Measurements from ENCODE around the gene TUBB4A.

TUBB4A gene

GRCh38 chr19:6458695-6459261 is 43.3 kb downstream of the TUBB4A start:
- H3K4me3 ChIP-seq (ENCODE audit: low read length): peak overlapping the region; percentile 70
- DNase-seq (ENCODE audit: low read depth): no peak
- TF ChIP-seq CTCF (conservative IDR thresholded peaks at IDR 0.05; ENCODE audit: low read depth, low read length): no peak

DNA sequence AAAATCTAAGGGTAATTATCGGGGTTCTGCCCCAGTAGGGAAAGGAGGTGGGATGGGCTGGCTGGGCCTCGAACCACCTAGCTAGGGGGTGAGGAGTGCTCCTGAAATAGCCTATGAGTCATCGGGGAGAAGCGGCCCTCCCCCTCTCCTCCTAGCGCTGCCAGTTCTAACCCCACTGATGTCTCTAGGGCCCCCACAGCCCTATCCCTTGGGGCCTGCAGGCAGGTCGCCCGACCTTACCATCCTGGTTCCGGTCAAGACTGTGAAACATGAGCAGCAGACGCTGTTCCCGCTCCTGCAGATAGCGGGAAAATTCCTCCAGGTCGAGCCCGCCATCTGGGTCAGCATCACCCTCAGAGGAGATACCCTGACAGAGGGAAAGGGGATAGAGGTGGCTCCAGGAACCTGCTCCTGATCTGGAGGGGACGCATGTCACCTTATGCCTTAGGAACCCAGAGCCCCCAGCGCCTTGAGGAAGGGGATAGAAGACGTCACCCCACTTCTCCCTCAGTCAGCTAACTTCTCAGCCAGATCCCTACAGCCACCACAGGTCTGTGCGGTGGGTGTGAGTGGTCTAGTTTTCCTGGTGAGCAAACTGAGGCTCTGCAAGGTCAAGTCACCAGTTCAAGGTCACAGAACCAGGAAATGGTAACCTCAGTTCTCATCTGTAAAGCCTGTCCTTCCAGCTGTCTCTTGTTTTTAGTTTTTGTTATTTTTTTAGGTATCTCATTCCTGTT is 44.0 kb downstream of the TUBB4A start:
- peak overlapping the region; percentile 70 for H3K4me3 ChIP-seq (ENCODE audit: low read length)
- no peak for TF ChIP-seq CTCF (conservative IDR thresholded peaks at IDR 0.05; ENCODE audit: low read depth, low read length)
- DNase-seq (ENCODE audit: low read depth): no peak

DNA sequence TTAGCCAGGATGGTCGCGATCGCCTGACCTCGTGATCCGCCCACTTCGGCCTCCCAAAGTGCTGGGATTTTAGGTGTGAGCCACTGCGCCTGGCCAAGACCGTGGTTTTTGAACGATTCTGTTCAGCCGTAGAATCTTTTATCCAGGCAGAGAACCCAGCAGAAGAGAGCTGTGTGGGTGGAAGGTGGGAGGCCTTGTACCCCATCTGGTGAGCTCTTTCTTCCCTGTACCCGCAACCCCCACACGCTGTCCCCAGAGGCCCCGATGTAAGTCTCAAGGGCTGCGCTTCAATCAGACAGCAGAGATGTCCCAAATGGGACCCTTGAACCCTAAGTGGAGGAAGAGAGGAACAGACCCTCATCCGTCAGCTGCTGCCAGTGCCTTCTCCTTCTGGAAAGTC is 46.2 kb downstream of the TUBB4A start:
- TF ChIP-seq CTCF (conservative IDR thresholded peaks at IDR 0.05; ENCODE audit: low read depth, low read length): no peak
- H3K4me3 ChIP-seq (ENCODE audit: low read length): no peak overlapping the region
- DNase-seq (ENCODE audit: low read depth): no peak

- DNase-seq (ENCODE audit: low read depth): no peak
- no peak overlapping the region for H3K4me3 ChIP-seq (ENCODE audit: low read length)
- TF ChIP-seq CTCF (conservative IDR thresholded peaks at IDR 0.05; ENCODE audit: low read depth, low read length): no peak
These were observed 48.1 kb downstream of the TUBB4A start for GRCh38 chr19:6453951-6454565.

DNA sequence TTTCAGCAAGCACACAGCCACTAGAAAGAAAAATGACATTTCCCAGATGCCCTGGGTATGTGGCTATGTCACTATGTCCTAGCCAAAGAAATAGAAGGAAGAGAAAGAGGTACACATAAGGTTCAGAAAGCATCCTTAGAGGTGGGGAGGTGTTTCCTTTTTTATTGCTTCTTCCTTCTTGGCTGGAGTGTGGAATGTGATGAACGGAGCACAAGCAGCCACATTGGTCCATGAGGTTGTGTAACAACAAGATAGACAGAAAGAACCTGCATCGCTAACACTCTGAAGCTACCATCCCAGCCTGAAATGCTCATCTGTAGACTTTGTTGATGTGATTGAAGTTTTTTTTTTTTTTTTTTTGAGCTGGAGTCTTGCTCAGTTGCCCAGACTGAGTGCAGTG is 49.2 kb downstream of the TUBB4A start:
- no peak overlapping the region for H3K4me3 ChIP-seq (ENCODE audit: low read length)
- TF ChIP-seq CTCF (conservative IDR thresholded peaks at IDR 0.05; ENCODE audit: low read depth, low read length): no peak
- no peak for DNase-seq (ENCODE audit: low read depth)

DNA sequence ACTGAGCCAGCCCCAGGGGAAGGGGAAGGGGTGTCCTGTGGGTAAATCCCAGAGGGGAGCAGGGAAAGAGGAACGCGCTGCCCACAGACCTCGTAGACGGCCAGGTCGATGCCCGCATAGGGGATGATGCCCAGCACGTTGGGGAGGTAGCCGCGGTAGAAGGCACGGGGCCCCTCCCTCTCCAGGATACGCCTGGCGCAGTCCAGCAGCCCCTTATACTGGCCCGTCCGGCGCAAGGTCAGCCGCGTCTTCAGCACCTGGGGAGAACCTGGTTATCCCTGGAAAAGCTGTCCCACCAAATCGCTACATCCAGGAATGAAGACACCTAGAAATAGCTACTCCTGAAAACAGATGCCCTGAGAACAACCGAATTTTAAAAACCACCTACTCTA is 49.9 kb downstream of the TUBB4A start:
- no peak overlapping the region for H3K4me3 ChIP-seq (ENCODE audit: low read length)
- TF ChIP-seq CTCF (conservative IDR thresholded peaks at IDR 0.05; ENCODE audit: low read depth, low read length): no peak
- DNase-seq (ENCODE audit: low read depth): no peak
